HG03460 (cell line): ENCODE measurements around the gene METTL21A.

Experiments
- ATAC-seq: cut with Tn5 transposase; IDR thresholded peaks from one replicate; pipeline ENCODE4 v1.9.1; 2021; ENCODE audit not compliant: unreplicated experiment

The METTL21A gene

GRCh38 chr2:207624185-207625013, 795 bp downstream of the METTL21A start:
- ATAC-seq: peak; percentile 37

- ATAC-seq: no peak
These were observed 3.6 kb downstream of the METTL21A start for GRCh38 chr2:207621501-207622039.

- ATAC-seq: peak; percentile 39
These were observed 5.4 kb downstream of the METTL21A start for GRCh38 chr2:207619764-207620203.

GRCh38 chr2:207617011-207617671, 8.1 kb downstream of the METTL21A start:
- ATAC-seq: no peak

GRCh38 chr2:207616185-207616584, 9.0 kb downstream of the METTL21A start:
- ATAC-seq: no peak

- ATAC-seq: no peak
These were observed 10.4 kb downstream of the METTL21A start for GRCh38 chr2:207614824-207615223.

GRCh38 chr2:207612714-207613113, 12.5 kb downstream of the METTL21A start:
- ATAC-seq: no peak

GRCh38 chr2:207606829-207607228, 18.4 kb downstream of the METTL21A start:
- no peak for ATAC-seq

- no peak for ATAC-seq
These were observed 18.8 kb downstream of the METTL21A start for GRCh38 chr2:207606399-207606798.

- no peak for ATAC-seq
These were observed 21.7 kb downstream of the METTL21A start for GRCh38 chr2:207603486-207603885.

- no peak for ATAC-seq
These were observed 23.4 kb downstream of the METTL21A start for GRCh38 chr2:207601774-207602173.

GRCh38 chr2:207600231-207600630, 25.0 kb downstream of the METTL21A start:
- ATAC-seq: no peak

GRCh38 chr2:207599636-207600035, 25.6 kb downstream of the METTL21A start:
- no peak for ATAC-seq

GRCh38 chr2:207594731-207595130, 30.5 kb downstream of the METTL21A start:
- no peak for ATAC-seq

- ATAC-seq: no peak
These were observed 30.9 kb downstream of the METTL21A start for GRCh38 chr2:207594264-207594663.

- no peak for ATAC-seq
These were observed 31.9 kb downstream of the METTL21A start for GRCh38 chr2:207593277-207593676.

- no peak for ATAC-seq
These were observed 36.1 kb downstream of the METTL21A start for GRCh38 chr2:207589143-207589542.

- ATAC-seq: no peak
These were observed 37.9 kb downstream of the METTL21A start for GRCh38 chr2:207587305-207587704.

- no peak for ATAC-seq
These were observed 40.2 kb downstream of the METTL21A start for GRCh38 chr2:207584952-207585351.

GRCh38 chr2:207571370-207571769, 53.8 kb downstream of the METTL21A start:
- no peak for ATAC-seq

GRCh38 chr2:207567671-207568070, 57.5 kb downstream of the METTL21A start:
- no peak for ATAC-seq
